Smooth muscle cell (in vitro differentiated cells): Measurements from ENCODE around the gene ASB5. TPM values are rescaled to one million over a fixed set of nuclear protein-coding genes. Genes with fewer than 3 reads are reported as not detected.

ENCODE experiments used
- DNase-seq: peaks from one replicate; lab custom pipeline; 2025; ENCODE audit not compliant: unreplicated experiment; lab: John Stamatoyannopoulos, UW
- H2AFZ ChIP-seq: fragments of 200-600 bp; sonication (generic); 2 replicates; pipeline ENCODE4 v1.6.0; 2016; ENCODE audit warnings: antibody characterized with exemption, low read depth, mild to moderate bottlenecking
- H3F3A ChIP-seq: fragments of 200-600 bp; sonication (generic); 2 replicates; pipeline ENCODE4 v1.6.0; 2017; ENCODE audit warnings: antibody characterized with exemption, low read depth
- H3K27ac ChIP-seq: fragments of 200-600 bp; sonication (generic); 2 replicates; pipeline ENCODE4 v1.5.1; 2016; ENCODE audit warnings: low read depth, mild to moderate bottlenecking
- H3K27me3 ChIP-seq: fragments of 200-600 bp; sonication (generic); 2 replicates; pipeline ENCODE4 v1.6.1; 2016; ENCODE audit warnings: low read depth, mild to moderate bottlenecking
- H3K36me3 ChIP-seq: fragments of 200-600 bp; sonication (generic); 2 replicates; pipeline ENCODE4 v1.5.1; 2016; ENCODE audit warnings: low read depth
- H3K4me1 ChIP-seq: fragments of 200-600 bp; sonication (generic); 2 replicates; pipeline ENCODE4 v1.5.1; 2016; ENCODE audit warnings: low read depth
- H3K4me2 ChIP-seq: fragments of 200-600 bp; sonication (generic); 2 replicates; pipeline ENCODE4 v1.6.0; 2016; ENCODE audit warnings: mild to moderate bottlenecking
- H3K4me3 ChIP-seq: fragments of 200-600 bp; sonication (generic); 2 replicates; pipeline ENCODE4 v1.5.1; 2016; ENCODE audit warnings: mild to moderate bottlenecking
- H3K79me2 ChIP-seq: fragments of 200-600 bp; sonication (generic); 2 replicates; pipeline ENCODE4 v1.6.0; 2016; ENCODE audit warnings: low read depth, mild to moderate bottlenecking
- H3K9ac ChIP-seq: fragments of 200-600 bp; sonication (generic); 2 replicates; pipeline ENCODE4 v1.6.0; 2016; ENCODE audit warnings: low read depth
- H3K9me3 ChIP-seq: fragments of 200-600 bp; sonication (generic); replicated peaks from 2 replicates; pipeline ENCODE4 v1.5.1; 2016; ENCODE audit warnings: low read depth
- H4K20me1 ChIP-seq: fragments of 200-600 bp; sonication (generic); 2 replicates; pipeline ENCODE4 v1.6.0; 2016; ENCODE audit warnings: low read depth
- WGBS: methylation state at CpG from one replicate; pipeline ENCODE4 v1.1.7; 2016; ENCODE audit warnings: low lambda C conversion rate; 5-methylcytosine and 5-hydroxymethylcytosine counted together
- polyA plus RNA-seq: library from polyadenylated mRNA; unstranded; fragments of >200 nt; fragmentation: Nextera tagmentation; extraction: Ambion mirVana; gene quantifications from 2 replicates; pipeline ENCODE4 v1.2.1, GENCODE V29; 2016
- total RNA-seq: library from RNA; depleted of rRNA; stranded (reverse); fragments of >200 nt; gene quantifications from 2 replicates; pipeline ENCODE4 v1.2.3, GENCODE V29; 2014
- TF ChIP-seq, protein P1 (sequence below): fragments of 200-600 bp; sonication (generic); IDR thresholded peaks from 2 replicates; pipeline ENCODE4 v1.5.1; 2017; ENCODE audit warnings: borderline replicate concordance, mild to moderate bottlenecking, antibody characterized with exemption; ENCODE audit not compliant: insufficient read depth, poor library complexity, severe bottlenecking

ASB5 gene
- total and polyA plus RNA-seq, 2 experiments from 2014 or later: 0.18 TPM; not detected in 1

DNA sequence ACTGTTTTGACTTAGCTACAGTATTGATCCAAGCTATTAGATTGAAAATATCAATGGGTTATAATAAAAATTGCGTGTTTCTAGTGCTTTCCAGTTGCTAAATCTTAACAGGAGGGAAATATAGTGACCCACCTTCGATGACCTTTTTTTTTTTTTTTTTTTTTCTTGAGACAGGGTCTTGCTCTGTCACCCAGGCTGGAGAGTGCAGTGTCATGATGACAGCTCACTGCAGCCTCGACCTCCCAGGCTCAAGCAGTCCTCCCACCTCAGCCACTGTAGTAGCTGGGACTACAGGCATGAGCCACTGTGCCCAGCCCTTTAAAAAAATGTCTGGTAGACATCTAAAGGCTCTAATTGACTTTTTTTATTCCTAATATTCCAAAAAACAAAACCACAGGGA is 3.8 kb upstream of the ASB5 start:
- H3K4me2 ChIP-seq: no peak overlapping the region
- H3F3A ChIP-seq: peaks cover 7% of the 10 kb centered on the region
- H3K4me1 ChIP-seq: peaks cover 11% of the 10 kb centered on the region
- no peak overlapping the region for H3K4me3 ChIP-seq
- H3K9ac ChIP-seq: no peak overlapping the region
- no peaks in the 10 kb centered on the region for H4K20me1 ChIP-seq
- no peaks in the 10 kb centered on the region for H3K9me3 ChIP-seq
- WGBS: 84% methylated on average over 3 of the region's 3 CpGs
- no peaks in the 10 kb centered on the region for H3K27me3 ChIP-seq
- H3K79me2 ChIP-seq: no peaks in the 10 kb centered on the region
- no peak for DNase-seq
- no peak overlapping the region for H3K27ac ChIP-seq
- no peaks in the 10 kb centered on the region for H3K36me3 ChIP-seq
- TF ChIP-seq, protein P1, sequence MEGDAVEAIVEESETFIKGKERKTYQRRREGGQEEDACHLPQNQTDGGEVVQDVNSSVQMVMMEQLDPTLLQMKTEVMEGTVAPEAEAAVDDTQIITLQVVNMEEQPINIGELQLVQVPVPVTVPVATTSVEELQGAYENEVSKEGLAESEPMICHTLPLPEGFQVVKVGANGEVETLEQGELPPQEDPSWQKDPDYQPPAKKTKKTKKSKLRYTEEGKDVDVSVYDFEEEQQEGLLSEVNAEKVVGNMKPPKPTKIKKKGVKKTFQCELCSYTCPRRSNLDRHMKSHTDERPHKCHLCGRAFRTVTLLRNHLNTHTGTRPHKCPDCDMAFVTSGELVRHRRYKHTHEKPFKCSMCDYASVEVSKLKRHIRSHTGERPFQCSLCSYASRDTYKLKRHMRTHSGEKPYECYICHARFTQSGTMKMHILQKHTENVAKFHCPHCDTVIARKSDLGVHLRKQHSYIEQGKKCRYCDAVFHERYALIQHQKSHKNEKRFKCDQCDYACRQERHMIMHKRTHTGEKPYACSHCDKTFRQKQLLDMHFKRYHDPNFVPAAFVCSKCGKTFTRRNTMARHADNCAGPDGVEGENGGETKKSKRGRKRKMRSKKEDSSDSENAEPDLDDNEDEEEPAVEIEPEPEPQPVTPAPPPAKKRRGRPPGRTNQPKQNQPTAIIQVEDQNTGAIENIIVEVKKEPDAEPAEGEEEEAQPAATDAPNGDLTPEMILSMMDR: no peak
- H2AFZ ChIP-seq: no peak overlapping the region

DNA sequence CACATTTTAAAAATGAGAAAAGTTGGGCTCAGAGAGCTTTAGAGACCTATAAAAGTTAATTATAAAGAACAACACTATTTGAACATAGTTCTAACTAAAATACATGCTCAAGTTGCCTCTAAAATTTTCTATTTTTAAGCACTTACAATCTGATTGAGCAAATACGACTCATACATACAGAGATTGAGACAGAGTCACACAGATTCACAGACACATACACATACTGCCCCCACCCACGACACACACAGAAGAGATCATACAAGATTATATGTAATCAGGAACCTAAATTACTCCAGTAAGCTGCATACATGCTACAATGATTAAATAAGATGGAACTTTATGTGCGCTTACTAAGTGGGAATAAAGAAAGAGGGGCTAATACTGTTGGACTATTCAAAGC is 2.7 kb upstream of the ASB5 start:
- H3K36me3 ChIP-seq: no peaks in the 10 kb centered on the region
- H3K4me2 ChIP-seq: peak overlapping the region; percentile 55
- 65% methylated on average over 3 of the region's 3 CpGs for WGBS
- no peak overlapping the region for H3K4me3 ChIP-seq
- H4K20me1 ChIP-seq: no peaks in the 10 kb centered on the region
- H3K27ac ChIP-seq: peak overlapping the region; percentile 90
- no peak overlapping the region for H3K9ac ChIP-seq
- no peaks in the 10 kb centered on the region for H3K9me3 ChIP-seq
- H3K4me1 ChIP-seq: peaks cover 11% of the 10 kb centered on the region
- no peaks in the 10 kb centered on the region for H3K79me2 ChIP-seq
- H2AFZ ChIP-seq: peak overlapping the region; percentile 15
- TF ChIP-seq, protein P1: no peak
- H3F3A ChIP-seq: peaks cover 7% of the 10 kb centered on the region
- H3K27me3 ChIP-seq: no peaks in the 10 kb centered on the region
- DNase-seq: no peak

DNA sequence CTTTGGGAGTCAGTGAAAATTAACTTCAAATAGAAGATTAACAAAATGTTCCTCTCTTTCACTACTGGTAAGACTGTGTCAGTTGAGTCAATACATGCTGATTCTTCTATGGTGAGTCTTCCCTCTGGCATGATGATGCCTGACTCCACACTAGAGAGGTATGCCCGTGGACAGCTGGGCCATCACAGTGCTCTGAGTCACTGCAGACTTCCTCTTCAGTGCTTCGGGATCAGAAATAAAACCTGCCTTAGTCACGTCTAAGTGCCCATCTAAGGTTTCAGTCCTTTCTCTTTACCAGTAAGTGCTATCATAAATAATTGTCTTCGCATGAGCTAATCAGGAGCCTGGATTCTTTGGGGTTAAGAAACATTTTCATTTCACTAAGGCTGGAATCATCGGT is 1.6 kb upstream of the ASB5 start:
- WGBS: 3% methylated on average over 5 of the region's 5 CpGs
- Histone ChIP-seq H3F3A (peaks cover 7% of the 10 kb centered on the region), H3K27ac (peak overlapping the region; percentile 90), H3K36me3 (no peaks in the 10 kb centered on the region), H3K4me2 (peak overlapping the region; percentile 63), H2AFZ (no peak overlapping the region), H3K27me3 (no peaks in the 10 kb centered on the region), H3K9ac (peak overlapping the region; percentile 72), H4K20me1 (no peaks in the 10 kb centered on the region), H3K79me2 (no peaks in the 10 kb centered on the region), H3K4me1 (peaks cover 11% of the 10 kb centered on the region), H3K4me3 (no peak overlapping the region), H3K9me3 (no peaks in the 10 kb centered on the region)
- DNase-seq: peak; percentile 1
- TF ChIP-seq, protein P1: no peak

DNA sequence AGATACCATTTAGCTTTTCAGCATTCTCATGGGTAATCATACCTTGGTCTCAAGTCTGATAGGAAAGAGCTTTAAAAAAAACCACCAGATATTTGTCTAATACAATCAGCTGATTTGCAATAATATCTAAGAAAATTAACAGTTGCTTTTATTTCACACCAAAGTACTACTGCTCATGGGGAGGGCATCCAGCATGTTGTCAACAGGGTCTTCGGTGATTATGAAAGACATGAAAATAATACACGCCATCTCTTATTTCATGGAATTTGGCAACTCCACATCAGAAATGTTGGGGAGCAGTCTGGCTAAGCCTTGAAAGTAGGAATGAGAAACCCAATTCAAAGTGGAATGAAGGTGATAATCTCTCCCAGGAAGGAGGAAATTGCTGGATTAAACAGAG is 3.0 kb downstream of the ASB5 start:
- DNase-seq: no peak
- 96% methylated on average over 2 of the region's 2 CpGs for WGBS
- Histone ChIP-seq H3K4me2 (no peak overlapping the region), H3K4me1 (peaks cover 5% of the 10 kb centered on the region), H2AFZ (peak overlapping the region; percentile 63), H3F3A (peaks cover 7% of the 10 kb centered on the region), H3K27ac (no peak overlapping the region), H4K20me1 (no peaks in the 10 kb centered on the region), H3K36me3 (no peaks in the 10 kb centered on the region), H3K9me3 (no peaks in the 10 kb centered on the region), H3K9ac (no peak overlapping the region), H3K4me3 (no peak overlapping the region), H3K27me3 (no peaks in the 10 kb centered on the region), H3K79me2 (no peaks in the 10 kb centered on the region)
- TF ChIP-seq, protein P1: no peak
